Astrocyte (in vitro differentiated cells and primary cell): ENCODE results near the gene ABHD13.

Experiments used
- CTCF ChIP-seq: IDR thresholded peaks from 2 replicates; pipeline ENCODE4 v1.5.1; 2011; ENCODE audit warnings: low read depth, mild to moderate bottlenecking, inconsistent platforms, low read length, moderate library complexity; ENCODE audit not compliant: insufficient read depth
- EZH2 ChIP-seq: IDR thresholded peaks from 2 replicates; pipeline ENCODE4 v1.6.1; 2012; ENCODE audit warnings: mild to moderate bottlenecking, low read length, inconsistent platforms; ENCODE audit not compliant: insufficient read depth

- TF ChIP-seq CTCF (no peak), EZH2 (no peak)
Observed at GRCh38 chr13:108269601-108270328, 51.6 kb downstream of the ABHD13 start, which contains the start of gene TNFSF13B.
